Choroid plexus epithelial cell (primary cell): ENCODE data around the gene FAM53C.

Source experiments
- DNase-seq: peaks from one replicate; pipeline ENCODE4 v3.0.0-alpha.2; 2010; ENCODE audit warnings: low read depth
- H3K4me3 ChIP-seq: 2 replicates; pipeline ENCODE4 v1.5.1; 2011; ENCODE audit warnings: low read depth, mild to moderate bottlenecking, control low read depth, low read length, moderate library complexity
- TF ChIP-seq, protein P1 (sequence below): conservative IDR thresholded peaks from 2 replicates; pipeline ENCODE4 v1.5.1; 2011; ENCODE audit warnings: low read depth, mild to moderate bottlenecking, control low read depth, inconsistent platforms, low read length, moderate library complexity

Gene FAM53C

DNA sequence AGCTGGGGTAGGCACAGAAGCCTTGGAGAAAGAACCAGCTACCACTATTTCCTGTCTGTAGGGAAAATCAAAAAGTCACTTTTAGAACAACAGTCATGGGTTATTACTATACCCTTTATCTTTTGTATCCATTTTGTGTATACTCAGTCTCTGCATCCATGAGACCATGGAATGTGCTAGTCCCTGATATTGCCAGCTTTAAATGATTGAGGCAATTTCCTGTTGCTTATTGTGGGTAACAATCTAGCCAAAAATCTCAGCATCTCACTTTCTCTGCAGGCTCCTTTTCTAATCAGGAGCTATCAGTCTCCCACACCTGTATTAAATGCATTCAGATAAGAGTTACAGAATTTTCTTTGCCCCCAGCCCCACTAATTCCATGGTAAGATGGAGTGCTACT is 13.5 kb downstream of the FAM53C start:
- TF ChIP-seq, protein P1, sequence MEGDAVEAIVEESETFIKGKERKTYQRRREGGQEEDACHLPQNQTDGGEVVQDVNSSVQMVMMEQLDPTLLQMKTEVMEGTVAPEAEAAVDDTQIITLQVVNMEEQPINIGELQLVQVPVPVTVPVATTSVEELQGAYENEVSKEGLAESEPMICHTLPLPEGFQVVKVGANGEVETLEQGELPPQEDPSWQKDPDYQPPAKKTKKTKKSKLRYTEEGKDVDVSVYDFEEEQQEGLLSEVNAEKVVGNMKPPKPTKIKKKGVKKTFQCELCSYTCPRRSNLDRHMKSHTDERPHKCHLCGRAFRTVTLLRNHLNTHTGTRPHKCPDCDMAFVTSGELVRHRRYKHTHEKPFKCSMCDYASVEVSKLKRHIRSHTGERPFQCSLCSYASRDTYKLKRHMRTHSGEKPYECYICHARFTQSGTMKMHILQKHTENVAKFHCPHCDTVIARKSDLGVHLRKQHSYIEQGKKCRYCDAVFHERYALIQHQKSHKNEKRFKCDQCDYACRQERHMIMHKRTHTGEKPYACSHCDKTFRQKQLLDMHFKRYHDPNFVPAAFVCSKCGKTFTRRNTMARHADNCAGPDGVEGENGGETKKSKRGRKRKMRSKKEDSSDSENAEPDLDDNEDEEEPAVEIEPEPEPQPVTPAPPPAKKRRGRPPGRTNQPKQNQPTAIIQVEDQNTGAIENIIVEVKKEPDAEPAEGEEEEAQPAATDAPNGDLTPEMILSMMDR = no peak
- DNase-seq = no peak
- H3K4me3 ChIP-seq = no peak overlapping the region

- peak; percentile 85 for DNase-seq
- TF ChIP-seq, protein P1 = peak; percentile 88
- peak within 1 kb of the TSS; percentile 83 for H3K4me3 ChIP-seq
These were observed 14.1 kb downstream of the FAM53C start, which contains the start of gene KDM3B for GRCh38 chr5:138352071-138352721. Gene KDM3B, plus strand, starts transcription at chr5:138352685. Its CDS starts 111 bp downstream, at chr5:138352796.

DNA sequence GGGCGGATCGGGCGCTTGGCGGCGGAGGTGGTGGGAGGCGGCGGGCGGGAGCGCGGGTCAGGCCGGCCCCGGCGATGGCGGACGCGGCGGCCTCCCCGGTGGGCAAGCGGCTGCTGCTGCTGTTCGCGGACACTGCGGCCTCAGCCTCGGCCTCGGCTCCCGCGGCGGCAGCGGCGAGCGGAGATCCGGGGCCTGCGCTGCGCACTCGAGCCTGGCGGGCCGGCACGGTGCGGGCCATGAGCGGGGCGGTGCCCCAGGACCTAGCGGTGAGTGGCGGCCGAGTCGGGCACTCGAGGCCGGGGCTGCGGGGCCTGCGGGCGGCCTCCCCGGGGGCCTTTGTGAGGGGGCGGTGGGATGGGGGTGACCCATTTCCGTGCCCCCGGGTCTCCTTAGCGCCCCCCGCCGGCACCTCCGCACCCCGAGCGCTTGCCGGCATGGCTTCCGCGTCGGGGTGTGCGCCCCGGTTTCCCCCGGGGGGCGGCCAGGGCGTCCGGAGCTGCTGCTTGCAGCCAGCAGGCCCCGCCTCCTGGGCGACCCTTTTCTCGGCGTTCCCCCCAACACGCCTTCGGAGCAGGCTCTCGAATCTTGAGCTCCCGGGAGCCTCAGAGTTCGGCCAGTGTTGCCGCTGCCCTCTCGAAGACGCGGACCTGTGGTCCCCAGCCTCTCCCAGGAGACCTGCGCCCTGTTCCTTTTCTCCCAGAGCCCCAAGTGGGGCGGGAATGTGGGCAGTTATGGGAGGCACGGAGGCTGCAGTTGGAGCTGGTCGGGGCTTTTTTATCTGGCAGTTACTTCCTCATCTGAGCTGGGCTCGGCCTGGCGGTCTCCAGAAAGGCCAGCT is 14.9 kb downstream of the FAM53C start:
- TF ChIP-seq, protein P1 = no peak
- DNase-seq = peak; percentile 57

GRCh38 chr5:138353560-138354080 is 15.6 kb downstream of the FAM53C start:
- DNase-seq = no peak
- TF ChIP-seq, protein P1 = no peak
- H3K4me3 ChIP-seq = peak overlapping the region; percentile 83

More for the DNA sequence above, 14.9 kb downstream of the FAM53C start:
- H3K4me3 ChIP-seq = peak overlapping the region; percentile 83

- no peak for DNase-seq
- peak overlapping the region; percentile 83 for H3K4me3 ChIP-seq
- TF ChIP-seq, protein P1 = no peak
These were observed 16.3 kb downstream of the FAM53C start for GRCh38 chr5:138354387-138354786.

DNA sequence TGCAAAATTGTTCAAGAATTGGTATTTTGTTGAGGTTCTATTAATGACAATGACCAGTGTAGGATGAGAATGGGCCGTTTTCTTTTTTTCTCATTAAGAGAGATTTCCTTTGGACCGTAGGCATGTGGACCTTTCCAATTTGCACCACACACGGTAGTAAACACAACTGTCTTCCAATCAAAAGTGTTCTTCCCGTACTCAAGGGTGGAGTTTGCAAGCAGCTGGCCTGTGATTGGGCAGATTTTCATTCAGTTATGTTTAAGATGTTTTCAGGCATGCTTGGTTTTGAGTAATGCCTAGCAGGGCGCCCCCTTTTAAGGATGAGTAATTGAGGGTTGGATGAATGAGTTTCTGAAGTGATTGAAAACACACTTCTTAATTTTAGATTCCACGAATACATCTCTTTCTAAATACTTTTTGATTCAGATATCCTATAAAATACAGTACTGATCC is 16.9 kb downstream of the FAM53C start:
- DNase-seq = peak; percentile 94
- TF ChIP-seq, protein P1 = peak; percentile 35
- peak overlapping the region; percentile 83 for H3K4me3 ChIP-seq
